Measurements from ENCODE around the gene PML. TPM values are rescaled to one million over a fixed set of nuclear protein-coding genes. Genes with fewer than 3 reads are reported as not detected.

The PML gene
- total and polyA plus RNA-seq, 4 donors: 8.2 to 15.2 (median 10.8) TPM

GRCh38 chr15:73947651-73948050, 46.9 kb upstream of the PML start (continued):
- TF ChIP-seq JUND (IDR thresholded peaks at IDR 0.05): no peak

GRCh38 chr15:73948396-73948795, 46.1 kb upstream of the PML start:
- TF ChIP-seq CTCF (IDR thresholded peaks at IDR 0.05; ENCODE audit: low read depth, low read length, missing input control): no peak
- TF ChIP-seq YY1 (IDR thresholded peaks at IDR 0.05): no peak
- no peak for TF ChIP-seq FOXA1 (IDR thresholded peaks at IDR 0.05)
- no peak for TF ChIP-seq HNF4A (conservative IDR thresholded peaks at IDR 0.05)
- no peak for TF ChIP-seq REST (IDR thresholded peaks at IDR 0.05)
- TF ChIP-seq EGR1 (IDR thresholded peaks at IDR 0.05; ENCODE audit: low read depth in 2 of 2): no peak
- no peak for TF ChIP-seq ZBTB33 (IDR thresholded peaks at IDR 0.05)
- no peak for TF ChIP-seq GABPA (IDR thresholded peaks at IDR 0.05 in 1 of 2, conservative IDR thresholded peaks at IDR 0.05 in 1 of 2)
- no peak for TF ChIP-seq MAX (IDR thresholded peaks at IDR 0.05)
- TF ChIP-seq SP1 (IDR thresholded peaks at IDR 0.05): no peak
- no peak for TF ChIP-seq HNF4G (IDR thresholded peaks at IDR 0.05)
- no peak for TF ChIP-seq RAD21 (IDR thresholded peaks at IDR 0.05)
- no peak for TF ChIP-seq FOXA2 (IDR thresholded peaks at IDR 0.05)
- TF ChIP-seq RXRA (IDR thresholded peaks at IDR 0.05): no peak
- no peak for TF ChIP-seq NR2F2 (IDR thresholded peaks at IDR 0.05)
- no peak for TF ChIP-seq TAF1 (conservative IDR thresholded peaks at IDR 0.05)
- Histone ChIP-seq H3K27ac (ENCODE audit: low read depth in 1 of 2, low read length in 2 of 2) (no peak overlapping the region), H3K36me3 (ENCODE audit: control insufficient read depth in 4 of 4, insufficient read depth in 3 of 4, low read depth in 1 of 4, low read length in 3 of 4) (no peaks in the 10 kb centered on the region), H3K4me3 (ENCODE audit: low read depth in 1 of 3, low read length in 3 of 3) (no peak overlapping the region), H3K9ac (ENCODE audit: low read depth in 1 of 2, low read length in 2 of 2) (no peak overlapping the region), H3K9me3 (ENCODE audit: control insufficient read depth in 4 of 4, low read length in 3 of 4) (no peaks in the 10 kb centered on the region), H3K4me1 (ENCODE audit: control insufficient read depth in 4 of 4, insufficient read depth in 4 of 4, low read length in 3 of 4) (no peaks in the 10 kb centered on the region), H3K27me3 (ENCODE audit: control insufficient read depth in 4 of 4, insufficient read depth in 4 of 4, low read length in 3 of 4) (no peaks in the 10 kb centered on the region)
- no peak for DNase-seq (ENCODE audit: low spot score)
- 96% methylated on average over 4 of the region's 4 CpGs for WGBS

Data from liver (tissue), 9 donors.